GM18870 (cell line): ENCODE results near the gene FST.

Source experiments
- ATAC-seq: cut with Tn5 transposase; IDR thresholded peaks from one replicate; pipeline ENCODE4 v1.9.1; 2021; ENCODE audit warnings: moderate library complexity; ENCODE audit not compliant: unreplicated experiment

The FST gene

GRCh38 chr5:53472720-53473510 lies 7.5 kb upstream of the FST start:
- ATAC-seq, result no peak

DNA sequence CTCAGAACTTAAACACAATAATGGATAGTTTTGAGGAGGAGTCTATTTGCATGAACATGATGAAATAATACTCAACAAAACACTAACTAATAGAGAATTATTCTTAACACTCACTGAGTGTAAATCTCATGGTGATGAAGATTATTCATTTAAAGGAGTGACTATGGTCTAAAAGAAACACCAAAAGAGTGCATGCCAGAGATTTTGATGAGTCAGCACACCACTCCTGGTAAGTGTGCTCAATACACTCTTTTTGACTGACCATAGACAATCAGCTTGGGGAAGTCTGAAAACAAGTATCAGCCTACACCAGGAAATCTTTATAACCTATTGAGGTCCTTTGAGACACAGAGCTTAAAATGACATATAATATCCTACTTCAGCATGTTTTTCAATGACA lies 6.8 kb upstream of the FST start:
- ATAC-seq, result no peak

- ATAC-seq, result no peak
These were observed 5.1 kb upstream of the FST start for GRCh38 chr5:53475320-53475719.

DNA sequence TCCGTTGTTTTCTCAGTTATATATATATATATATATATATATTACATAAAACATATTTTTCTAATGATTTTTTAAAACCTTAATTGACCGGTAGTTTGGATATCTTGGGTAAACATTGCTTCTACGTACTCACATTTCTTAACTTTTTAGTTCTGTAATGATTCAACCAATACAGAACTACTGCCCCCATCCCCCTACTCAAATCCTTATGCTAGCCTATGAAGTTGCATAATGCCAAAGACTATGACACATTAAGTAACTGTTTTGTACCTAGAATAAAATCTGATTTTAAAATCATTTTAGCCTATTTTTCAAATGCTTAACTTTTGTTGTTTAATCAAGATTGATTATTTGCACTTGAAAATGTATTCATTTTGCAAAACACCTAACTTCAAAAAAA lies 4.4 kb upstream of the FST start:
- ATAC-seq, result no peak

DNA sequence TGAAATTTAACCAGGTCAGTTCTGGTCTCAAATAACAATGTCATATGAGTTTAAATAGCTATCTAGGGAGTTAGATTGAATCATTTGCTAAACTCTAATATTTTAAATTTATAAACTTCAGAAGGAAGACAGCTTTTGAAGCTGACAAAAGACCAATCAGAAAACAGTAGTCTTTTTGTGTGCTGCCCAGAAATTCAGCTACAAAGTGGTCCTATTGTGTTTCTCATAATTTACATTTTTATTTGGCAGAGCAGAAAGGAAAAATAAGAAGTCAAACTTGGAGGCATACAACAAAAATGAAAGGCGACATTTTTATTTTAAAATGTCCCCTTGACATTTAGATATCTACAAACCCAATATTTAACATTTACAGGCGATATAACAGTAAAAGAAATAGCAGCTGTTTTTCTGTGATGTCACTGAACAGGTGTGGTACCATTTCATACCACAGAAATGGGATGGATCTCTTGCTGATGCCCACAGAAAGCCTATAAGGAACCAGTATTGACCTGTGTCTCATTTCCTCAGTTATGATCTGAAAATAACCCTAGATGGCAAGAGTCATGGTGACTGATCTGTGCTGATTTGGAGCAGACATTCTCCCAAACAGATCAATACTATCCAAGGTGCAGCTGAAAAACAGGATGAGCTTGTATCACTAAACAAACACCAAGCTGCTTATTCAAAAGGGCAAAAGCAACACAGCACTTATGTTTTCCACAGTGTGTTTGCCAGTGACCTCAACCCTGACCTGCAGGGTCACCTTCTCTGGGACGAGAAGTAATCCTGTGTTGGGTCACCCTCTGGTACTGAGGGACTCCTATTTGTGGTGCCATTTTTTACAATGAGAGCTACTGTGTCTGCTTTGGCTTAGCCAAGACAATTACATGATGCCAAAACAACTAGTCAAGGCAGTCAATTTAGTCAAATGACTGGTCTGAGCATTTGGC lies 3.6 kb upstream of the FST start:
- no peak for ATAC-seq

DNA sequence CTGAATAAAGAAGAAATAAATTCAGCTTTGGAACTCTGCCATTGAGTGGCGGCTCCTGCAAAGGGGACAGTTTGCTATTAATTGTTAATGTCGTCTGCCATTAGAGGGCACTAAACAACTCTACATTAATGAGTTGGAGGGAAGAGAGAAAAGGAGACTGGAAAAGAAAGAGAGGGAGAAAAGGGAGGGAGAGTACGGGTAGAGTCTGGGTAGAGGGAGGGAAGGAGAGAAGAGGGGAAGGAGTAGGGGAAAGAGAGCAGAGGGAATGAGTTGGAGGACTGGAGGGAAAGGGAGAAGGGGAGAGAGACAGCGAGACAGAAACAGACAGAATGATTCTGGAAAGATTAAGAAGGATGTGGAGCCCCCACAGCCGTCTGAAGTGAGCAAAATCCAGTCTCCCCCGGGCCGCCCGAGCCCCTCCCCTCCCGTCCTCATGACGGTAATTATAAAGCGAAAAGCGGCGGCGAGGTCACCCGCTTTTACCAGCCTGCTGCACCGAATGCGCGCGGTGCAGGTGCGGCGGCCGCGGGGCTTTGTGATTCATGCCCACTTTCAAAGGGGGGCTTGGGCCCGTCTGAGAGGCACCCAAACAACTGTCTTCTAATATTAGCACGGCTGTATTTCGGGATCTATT lies 1.9 kb upstream of the FST start:
- no peak for ATAC-seq

DNA sequence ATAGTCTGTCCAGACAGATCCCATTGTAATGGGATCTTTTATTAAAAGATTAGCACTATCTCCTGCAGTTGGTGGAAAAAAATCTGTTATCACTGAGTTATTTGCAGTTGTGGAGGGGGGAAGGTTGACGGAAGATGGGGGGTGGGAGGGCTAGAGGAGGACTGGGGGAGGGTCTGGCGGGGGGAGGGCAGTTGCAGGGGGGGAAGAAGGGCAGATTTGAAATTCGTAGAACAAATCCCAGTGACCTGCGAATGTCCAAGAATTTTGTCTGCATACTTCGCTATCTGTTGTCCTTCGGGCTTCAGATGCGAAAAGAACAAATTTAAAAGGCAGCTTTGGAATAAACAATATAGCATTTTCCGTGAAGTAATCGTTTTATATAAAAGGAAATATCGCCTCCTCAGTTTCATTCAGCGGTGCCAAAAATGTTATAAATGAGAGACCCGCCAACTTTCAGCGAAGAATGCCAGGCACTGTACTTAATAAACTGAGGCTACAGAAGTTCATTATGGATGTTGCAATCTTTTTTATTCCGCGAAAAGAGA lies 1.3 kb upstream of the FST start:
- ATAC-seq, result no peak

DNA sequence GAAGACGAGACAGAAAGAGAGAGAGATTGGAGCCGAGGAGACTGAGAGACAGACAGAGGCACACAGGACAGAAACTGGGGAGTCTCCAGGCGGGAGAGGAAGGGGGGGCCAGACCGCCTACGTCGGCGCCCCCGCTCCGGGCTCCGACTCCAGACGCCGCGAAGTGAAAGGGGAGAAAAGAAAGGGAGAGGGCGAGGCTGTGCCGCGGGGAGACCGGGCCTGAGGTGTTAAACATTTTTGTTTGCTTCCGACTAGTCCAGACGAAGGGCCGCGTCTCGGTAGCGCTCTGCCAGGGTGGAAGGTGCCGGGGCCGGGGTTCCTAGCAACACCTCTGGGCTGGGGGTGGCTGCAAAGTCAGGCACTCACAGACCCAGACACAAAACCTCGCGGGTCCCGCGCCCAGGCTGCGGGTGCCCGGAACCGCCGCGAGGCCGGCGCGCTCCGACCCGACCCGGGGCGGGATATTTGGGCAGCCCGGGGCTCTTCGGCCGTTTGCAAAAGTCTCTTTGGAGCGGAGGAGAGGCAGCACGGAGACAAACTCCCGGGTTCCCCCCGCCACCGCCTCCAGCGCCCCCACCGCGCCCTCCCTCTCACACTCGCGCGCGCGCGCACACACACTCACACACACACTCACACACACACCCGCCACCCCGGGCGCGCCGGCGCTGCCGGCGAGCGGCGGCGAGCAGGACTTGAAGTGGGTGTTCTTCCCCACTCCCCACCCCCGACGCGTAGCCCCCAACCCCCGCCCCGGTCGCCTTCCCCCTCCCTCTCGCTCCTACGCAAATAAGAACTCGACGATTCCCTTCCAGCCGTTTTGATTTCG lies 626 bp upstream of the FST start:
- no peak for ATAC-seq

GRCh38 chr5:53481159-53481886 lies 894 bp downstream of the FST start:
- ATAC-seq, result no peak

GRCh38 chr5:53481887-53482716 lies 1.7 kb downstream of the FST start:
- peak; percentile 57 for ATAC-seq

- ATAC-seq, result no peak
These were observed 2.5 kb downstream of the FST start for GRCh38 chr5:53482717-53483638.

DNA sequence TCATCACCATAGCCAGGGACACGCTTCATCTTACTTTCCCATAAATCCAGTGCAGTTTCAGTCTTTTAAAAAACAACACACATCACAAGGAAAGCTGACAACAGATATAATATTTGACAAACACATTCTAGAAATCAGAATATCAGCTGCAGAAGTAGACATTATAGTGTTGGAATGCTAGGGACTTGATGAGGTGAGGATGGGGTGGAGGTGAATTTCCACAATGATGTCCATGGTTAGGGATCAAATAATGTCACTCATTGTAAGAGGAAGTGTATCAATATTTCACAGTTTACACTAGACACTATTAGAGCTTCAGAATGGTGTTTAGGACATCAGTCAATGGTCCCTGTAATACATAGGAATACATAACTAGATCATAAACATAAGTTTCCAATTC lies 7.0 kb downstream of the FST start:
- ATAC-seq, result no peak

DNA sequence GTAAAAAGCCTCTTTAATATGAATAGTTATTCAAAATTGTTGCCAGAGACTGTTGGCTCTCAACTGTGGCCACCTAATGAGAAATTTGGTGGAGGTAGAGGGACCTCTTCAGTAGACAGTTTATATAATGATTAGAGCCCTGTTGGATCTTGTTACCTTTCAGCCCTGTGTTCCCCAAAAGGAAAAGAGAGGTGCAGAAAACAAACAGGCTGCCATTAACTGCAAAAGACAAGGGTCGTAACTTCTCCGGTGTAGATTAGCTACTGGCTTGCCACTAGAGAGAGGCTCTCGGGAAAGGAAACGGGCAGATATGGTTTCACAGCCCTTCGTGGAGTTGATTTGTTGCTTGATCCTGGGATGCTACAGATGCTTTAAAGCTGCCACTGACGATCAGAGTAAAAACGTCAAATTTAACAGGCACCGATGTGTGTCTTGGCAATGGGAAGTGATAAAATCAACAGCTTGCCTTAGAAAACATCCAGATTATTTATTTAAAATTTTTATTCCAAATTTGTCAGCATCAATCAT lies 7.8 kb downstream of the FST start:
- ATAC-seq, result no peak

GRCh38 chr5:53490747-53491146 lies 10.3 kb downstream of the FST start:
- ATAC-seq, result no peak

DNA sequence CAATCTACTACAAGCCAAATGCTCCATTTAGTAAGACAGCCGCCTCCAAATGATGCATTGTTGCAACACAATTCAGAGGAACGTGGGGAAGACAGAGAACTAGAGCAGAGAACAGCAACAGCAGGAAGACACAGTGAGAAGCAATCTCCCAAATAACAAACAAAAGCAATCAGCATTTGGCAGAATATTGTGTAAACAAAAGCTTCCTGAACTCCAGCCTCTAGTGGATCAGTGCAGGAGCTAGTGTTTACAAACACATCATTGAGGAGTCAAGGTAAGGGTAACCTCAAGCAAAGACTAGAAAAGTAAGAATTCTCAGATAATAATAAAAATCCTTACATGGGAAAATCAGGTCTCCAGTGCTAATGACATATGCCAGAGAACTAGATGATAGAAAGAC lies 20.6 kb downstream of the FST start:
- ATAC-seq, result no peak

- no peak for ATAC-seq
These were observed 23.3 kb downstream of the FST start for GRCh38 chr5:53503562-53504218.

DNA sequence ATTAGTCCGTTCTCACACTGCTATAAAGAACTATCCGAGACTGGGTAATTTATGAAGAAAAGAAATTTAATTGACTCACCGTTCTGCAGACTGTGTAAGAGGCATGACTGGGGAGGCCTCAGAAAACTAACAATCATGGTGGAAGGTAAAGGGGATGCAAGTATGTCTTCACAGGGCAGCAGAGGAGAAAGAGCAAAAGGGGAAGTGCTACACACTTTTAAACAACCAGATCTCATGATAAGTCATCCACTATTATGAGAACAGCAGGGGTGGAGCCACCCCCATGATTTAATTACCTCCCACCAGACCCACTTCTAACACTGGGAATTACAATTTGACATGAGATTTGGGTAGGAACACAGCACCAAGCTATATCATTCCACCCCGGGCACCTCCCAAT lies 26.6 kb downstream of the FST start:
- ATAC-seq, result no peak
